Psoas muscle (tissue), 8 donors: Measurements from ENCODE around the gene MNT. TPM values are rescaled to one million over a fixed set of nuclear protein-coding genes. Genes with fewer than 3 reads are reported as not detected.
A peak's percentile ranks its signal among the peaks of the same experiment; 100 is the strongest.

ENCODE experiments used
- ATAC-seq, 4 donors: fragments of 200-7000 bp; cut with Tn5 transposase; one replicate each; pipeline ENCODE4 v1.9.1; 2020; ENCODE audit warnings: moderate library complexity in 3 of 4, mild to moderate bottlenecking in 2 of 4
- DNase-seq, 2 donors: peaks; one replicate each; pipeline ENCODE4 v3.0.0-alpha.2; 2020
- H3K27ac ChIP-seq: fragments of 200-600 bp; one replicate; pipeline ENCODE4 v1.8.0; 2022
- H3K27me3 ChIP-seq, 3 donors: fragments of 200-600 bp in 1 of 3; one replicate each; pipeline versions ENCODE4 v1.6.1 to v1.8.0; 2013 to 2022; ENCODE audit warnings: low read length in 2 of 3, mild to moderate bottlenecking in 2 of 3, moderate library complexity in 1 of 3; ENCODE audit not compliant: insufficient read depth in 3 of 3
- H3K36me3 ChIP-seq, 2 donors: fragments of 200-600 bp in 1 of 2; one replicate each; pipeline versions ENCODE4 v1.6.1 to v1.8.0; 2013 to 2022; ENCODE audit warnings: low read depth in 1 of 2, mild to moderate bottlenecking in 1 of 2, moderate library complexity in 1 of 2; ENCODE audit not compliant: insufficient read depth in 1 of 2
- H3K4me1 ChIP-seq: fragments of 200-600 bp; one replicate; pipeline ENCODE4 v1.8.0; 2022
- H3K4me3 ChIP-seq: fragments of 200-600 bp; one replicate; pipeline ENCODE4 v1.8.0; 2022; ENCODE audit warnings: mild to moderate bottlenecking
- H3K9me3 ChIP-seq: fragments of 200-600 bp; one replicate; pipeline ENCODE4 v1.8.0; 2022
- CTCF ChIP-seq: fragments of 200-600 bp; IDR thresholded peaks from one replicate; pipeline ENCODE4 v1.8.0; 2022; ENCODE audit warnings: antibody characterized with exemption
- WGBS, 3 donors: extraction: QIAGEN DNeasy Blood & Tissue Kit; methylation state at CpG; one replicate each; pipeline versions ENCODE4 v1.1.6 to v1.1.7; 2013; 5-methylcytosine and 5-hydroxymethylcytosine counted together
- intact Hi-C, 2 donors: fragments of 100-400 bp; cut with DNase I; formaldehyde crosslinking; loops; one replicate each; pipeline versions ENCODE4 v1.11.0 to v1.14.2; 2022
- polyA plus RNA-seq, 3 donors: library from polyadenylated mRNA; stranded (reverse); fragments of 200-250 nt; gene quantifications; one replicate each; pipeline ENCODE4 v1.2.3, GENCODE V29; 2013
- total RNA-seq, 4 donors: library from RNA; stranded (reverse); fragmentation: NEBNext Ultra II Directional in 2 of 4; extraction: Animal tissue kit (Norgen Biotek cat#: 25700) in 2 of 4; gene quantifications; one replicate each; pipeline versions ENCODE4 v1.2.1 to v1.2.4, GENCODE V29; 2021 to 2023
- donor health status: healthy with polysubstance abuse.
- donor health status: DM: no; HTN: no; CAD: no; lungs with moderate emphysema.
- donor health status: Bipolar disorder and iron deficiency.
- donor health status: healthy.
- donor health status: DM: yes; HTN: yes; CAD: no.
- donor health status: DM: no; HTN: no; CAD: no.
- donor health status: DM: no; HTN: no; CAD: no.
- donor health status: DM: yes; HTN: yes; CAD: no.

Gene MNT
- total and polyA plus RNA-seq, 7 donors: 2.5 to 11.7 (median 7.0) TPM

DNA sequence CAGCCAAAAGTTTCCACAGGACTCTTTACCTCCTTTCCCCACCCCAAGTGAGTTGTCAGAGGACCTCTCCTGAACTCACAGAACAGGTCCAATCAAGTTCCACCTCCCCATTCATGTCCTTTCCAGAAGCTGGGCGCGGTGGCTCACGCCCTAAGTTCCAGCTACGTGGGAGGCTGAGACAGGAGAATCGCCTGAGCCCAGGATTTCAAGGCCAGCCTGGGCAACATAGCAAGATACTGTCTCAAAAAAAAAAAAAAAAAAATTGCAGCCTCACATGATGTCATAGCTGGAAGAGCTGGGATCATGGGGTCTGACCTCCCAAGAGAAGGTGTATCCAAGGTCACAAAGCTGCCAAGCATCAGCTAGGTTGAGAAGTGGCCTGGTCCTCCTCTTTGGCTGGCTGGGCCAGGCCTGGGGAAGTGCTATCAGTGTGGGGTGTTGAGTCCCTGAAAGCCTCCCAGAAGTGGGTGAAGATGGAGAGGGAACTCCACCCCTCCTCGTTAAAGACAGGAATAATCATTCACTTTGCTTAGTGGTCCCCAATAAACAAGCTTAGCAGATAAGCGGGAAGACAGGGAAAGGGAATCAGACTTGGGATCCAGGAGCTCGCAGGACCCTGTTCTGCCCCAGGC is 5.5 kb upstream of the MNT start:
- Histone ChIP-seq H3K4me3 (peak overlapping the region; percentile 5), H3K36me3 (no peaks in the 10 kb centered on the region), H3K4me1 (peaks cover 49% of the 10 kb centered on the region), H3K27me3 (no peaks in the 10 kb centered on the region), H3K9me3 (no peaks in the 10 kb centered on the region), H3K27ac (peak overlapping the region; percentile 86)
- no peak for DNase-seq
- no peak for TF ChIP-seq CTCF
- intact Hi-C loops: no loop called here
- WGBS, 3 donors: 74 to 82% (median 75%) methylated on average over 8 of the region's 8 CpGs
- no peak for ATAC-seq

DNA sequence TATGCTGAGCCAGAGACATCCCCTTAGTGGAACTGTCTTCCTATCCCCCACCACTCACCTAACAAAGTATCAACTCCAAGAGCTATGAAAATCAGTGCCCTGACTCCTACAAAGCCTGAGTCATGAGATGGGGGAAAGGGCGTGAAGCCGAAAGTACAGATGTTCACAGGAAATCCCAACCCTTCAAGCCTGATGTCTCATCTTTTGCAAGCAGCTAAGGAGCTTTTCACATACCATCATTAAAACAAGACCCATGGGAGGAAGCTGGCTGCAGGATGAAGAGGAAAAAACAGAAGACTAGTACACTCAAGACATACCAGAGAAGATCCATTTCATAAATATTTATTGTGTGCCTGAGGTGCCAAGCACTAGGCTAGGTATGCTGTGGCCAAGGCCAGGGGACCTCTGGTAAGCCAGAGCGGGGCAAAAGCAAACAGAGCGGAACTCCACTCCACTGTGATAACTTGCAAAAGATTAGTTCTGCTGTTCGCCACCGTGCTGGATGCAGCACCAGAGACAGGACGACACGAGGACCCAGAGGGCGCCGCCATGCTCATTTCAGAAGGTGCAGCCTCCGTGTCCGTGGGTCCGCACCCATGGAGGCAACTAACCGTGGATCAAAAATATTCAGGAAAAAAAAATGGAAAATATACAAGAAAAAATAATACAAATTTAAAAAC is 4.5 kb upstream of the MNT start:
- no peak for TF ChIP-seq CTCF
- H3K4me1 ChIP-seq: peaks cover 49% of the 10 kb centered on the region
- 80 to 86% (median 82%) methylated on average over 14 of the region's 14 CpGs for WGBS, 3 donors
- ATAC-seq (no peak), DNase-seq (no peak)
- no peaks in the 10 kb centered on the region for H3K27me3 ChIP-seq
- H3K27ac ChIP-seq: peak overlapping the region; percentile 86
- intact Hi-C loops: no loop called here
- no peaks in the 10 kb centered on the region for H3K9me3 ChIP-seq
- no peak overlapping the region for H3K4me3 ChIP-seq
- no peaks in the 10 kb centered on the region for H3K36me3 ChIP-seq

DNA sequence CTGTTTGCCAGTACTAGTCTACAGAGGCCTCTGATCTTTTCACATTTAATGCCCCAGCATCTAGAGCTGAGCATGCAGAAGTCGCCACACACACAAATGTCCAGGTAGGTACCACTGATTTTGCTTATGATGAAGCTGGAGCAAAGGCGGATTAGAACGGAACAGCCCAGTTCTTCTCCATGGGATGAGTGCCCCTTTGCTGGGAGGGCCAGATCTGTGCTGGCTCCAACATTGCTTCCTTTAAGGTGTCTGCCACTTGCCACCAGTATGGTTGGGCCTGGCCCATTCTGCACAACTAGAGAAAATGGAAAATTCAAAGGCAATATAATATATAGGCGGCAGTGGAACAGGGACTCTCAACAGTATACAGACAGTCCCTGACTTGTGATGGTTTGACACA is 2.2 kb upstream of the MNT start:
- Histone ChIP-seq H3K27ac (peak overlapping the region; percentile 100), H3K4me3 (no peak overlapping the region), H3K9me3 (no peaks in the 10 kb centered on the region), H3K27me3 (no peaks in the 10 kb centered on the region), H3K4me1 (peaks cover 55% of the 10 kb centered on the region), H3K36me3 (no peaks in the 10 kb centered on the region)
- 75 to 91% (median 80%) methylated on average over 4 of the region's 4 CpGs for WGBS, 3 donors
- peak in 1 of 2 donors; percentile 10 for DNase-seq
- no peak for TF ChIP-seq CTCF
- intact Hi-C loops: no loop called here
- no peak for ATAC-seq

DNA sequence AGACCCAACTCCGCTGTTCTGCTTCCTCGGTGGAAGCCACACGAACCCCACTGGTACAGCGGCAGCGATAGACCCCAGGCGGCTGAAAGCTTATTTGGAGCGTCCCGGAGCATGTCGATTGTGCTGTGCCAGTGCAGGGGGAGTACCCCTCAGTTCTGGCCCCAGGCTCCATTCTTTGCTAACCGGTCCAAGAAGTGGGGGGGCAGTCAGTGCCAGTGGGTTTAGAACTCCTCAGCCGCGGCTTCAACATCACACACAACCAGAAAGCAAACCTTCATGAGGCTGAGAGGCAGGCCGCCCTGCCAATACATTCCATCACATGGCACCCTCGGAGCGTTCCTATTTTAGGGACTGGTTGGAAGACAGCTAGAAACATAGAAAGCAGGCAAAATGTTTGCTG is 1.7 kb upstream of the MNT start:
- 11 to 17% (median 15%) methylated on average over 15 of the region's 15 CpGs for WGBS, 3 donors
- Histone ChIP-seq H3K4me3 (peak overlapping the region; percentile 98), H3K4me1 (peaks cover 58% of the 10 kb centered on the region), H3K9me3 (no peaks in the 10 kb centered on the region), H3K36me3 (no peaks in the 10 kb centered on the region), H3K27ac (peak overlapping the region; percentile 100), H3K27me3 (no peaks in the 10 kb centered on the region)
- DNase-seq (peak in 1 of 2 donors; percentile 50), ATAC-seq (no peak)
- TF ChIP-seq CTCF: no peak
- intact Hi-C loops: no loop called here
